Measurements from ENCODE around the gene PSPH.

DNA sequence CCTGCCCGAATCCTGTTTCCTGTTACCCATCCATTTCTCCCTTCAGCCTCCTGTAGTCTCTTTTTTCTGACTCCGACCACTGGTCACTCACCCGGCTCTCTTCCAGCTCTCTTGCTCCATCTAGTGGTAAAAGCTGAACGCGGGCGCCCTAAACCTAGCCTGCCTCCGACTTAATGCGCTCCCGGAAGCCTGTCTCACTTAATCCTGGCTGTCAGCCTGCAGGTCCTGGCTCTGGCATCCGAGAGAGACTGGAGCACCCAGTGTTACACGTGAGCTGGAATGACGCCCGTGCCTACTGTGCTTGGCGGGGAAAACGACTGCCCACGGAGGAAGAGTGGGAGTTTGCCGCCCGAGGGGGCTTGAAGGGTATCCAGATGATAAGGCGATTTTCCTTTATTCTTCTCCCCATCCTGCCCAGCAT lies 23.1 kb upstream of the PSPH start:
- TF ChIP-seq, protein P1, sequence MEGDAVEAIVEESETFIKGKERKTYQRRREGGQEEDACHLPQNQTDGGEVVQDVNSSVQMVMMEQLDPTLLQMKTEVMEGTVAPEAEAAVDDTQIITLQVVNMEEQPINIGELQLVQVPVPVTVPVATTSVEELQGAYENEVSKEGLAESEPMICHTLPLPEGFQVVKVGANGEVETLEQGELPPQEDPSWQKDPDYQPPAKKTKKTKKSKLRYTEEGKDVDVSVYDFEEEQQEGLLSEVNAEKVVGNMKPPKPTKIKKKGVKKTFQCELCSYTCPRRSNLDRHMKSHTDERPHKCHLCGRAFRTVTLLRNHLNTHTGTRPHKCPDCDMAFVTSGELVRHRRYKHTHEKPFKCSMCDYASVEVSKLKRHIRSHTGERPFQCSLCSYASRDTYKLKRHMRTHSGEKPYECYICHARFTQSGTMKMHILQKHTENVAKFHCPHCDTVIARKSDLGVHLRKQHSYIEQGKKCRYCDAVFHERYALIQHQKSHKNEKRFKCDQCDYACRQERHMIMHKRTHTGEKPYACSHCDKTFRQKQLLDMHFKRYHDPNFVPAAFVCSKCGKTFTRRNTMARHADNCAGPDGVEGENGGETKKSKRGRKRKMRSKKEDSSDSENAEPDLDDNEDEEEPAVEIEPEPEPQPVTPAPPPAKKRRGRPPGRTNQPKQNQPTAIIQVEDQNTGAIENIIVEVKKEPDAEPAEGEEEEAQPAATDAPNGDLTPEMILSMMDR (IDR thresholded peaks at IDR 0.05) = peak; percentile 89 to 99 (median 99)
- peak in 1 of 3 donors; percentile 23 for TF ChIP-seq POLR2A (IDR thresholded peaks at IDR 0.05)
